Measurements from ENCODE around the gene GP9.
"Not testable (repeated sequence)": the region's sequence is repeated elsewhere in the genome, so short reads cannot be mapped to it uniquely, and the experiment has no call there.

GP9 gene

DNA sequence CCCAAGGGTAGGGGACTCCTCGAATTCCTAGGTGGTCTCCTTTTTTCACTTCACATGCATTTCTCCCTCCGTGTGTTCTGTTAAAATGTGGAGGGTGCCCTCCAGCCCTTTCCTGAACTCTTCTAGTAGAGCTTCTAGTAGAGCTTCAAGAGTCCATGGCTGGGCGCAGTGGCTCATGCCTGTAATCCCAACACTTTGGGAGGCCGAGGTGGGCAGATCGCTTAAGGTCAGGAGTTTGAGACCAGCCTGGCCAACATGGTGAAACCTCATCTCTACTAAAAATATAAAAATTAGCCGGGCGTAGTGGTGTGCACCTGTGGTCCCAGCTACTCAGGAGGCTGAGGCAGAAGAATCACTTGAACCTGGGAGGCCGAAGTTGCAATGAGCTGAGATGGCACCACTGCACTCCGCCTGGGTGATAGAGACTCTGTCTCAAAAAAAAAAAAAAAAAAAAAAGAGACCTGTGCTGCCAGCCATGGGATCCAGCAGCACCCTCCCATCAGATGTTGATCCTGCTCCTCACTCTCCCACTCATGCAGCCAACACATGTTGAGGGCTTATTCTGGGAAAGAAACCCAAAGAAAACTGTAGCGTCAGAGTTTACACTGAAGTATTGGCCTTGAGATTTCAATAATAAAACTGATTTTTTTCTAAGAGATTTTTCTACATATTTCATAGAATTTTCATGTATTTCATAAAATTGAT lies 50.6 kb downstream of the GP9 start:
- not testable (repeated sequence) for DNase-seq (ENCODE audit: low spot score)

Measured in CD4-positive, alpha-beta T cell treated with Interleukin-6 at 100 ng/mL for 8 hours (primary cell).